Left ventricle myocardium inferior (tissue), 1 donor: ENCODE data around the gene MDH1. TPM values are rescaled to one million over a fixed set of nuclear protein-coding genes. Genes with fewer than 3 reads are reported as not detected.

ENCODE experiments used
- DNase-seq: peaks from one replicate; pipeline ENCODE4 v3.0.0-alpha.2; 2020
- H3K27ac ChIP-seq: fragments of 200-600 bp; replicated peaks from 2 replicates; pipeline ENCODE4 v1.8.0; 2021
- H3K27me3 ChIP-seq: fragments of 200-600 bp; 2 replicates; pipeline ENCODE4 v1.8.0; 2021; ENCODE audit warnings: low read depth
- H3K36me3 ChIP-seq: fragments of 200-600 bp; 2 replicates; pipeline ENCODE4 v1.8.0; 2021
- H3K4me1 ChIP-seq: fragments of 200-600 bp; 2 replicates; pipeline ENCODE4 v1.8.0; 2021
- H3K4me3 ChIP-seq: fragments of 200-600 bp; 2 replicates; pipeline ENCODE4 v1.8.0; 2021; ENCODE audit warnings: mild to moderate bottlenecking, moderate library complexity
- H3K9me3 ChIP-seq: fragments of 200-600 bp; replicated peaks from 2 replicates; pipeline ENCODE4 v1.8.0; 2021
- intact Hi-C: fragments of 100-400 bp; cut with micrococcal nuclease; formaldehyde crosslinking; loops from one replicate; pipeline ENCODE4 v1.11.0; 2022
- total RNA-seq: library from RNA; stranded (reverse); fragmentation: NEBNext Ultra II Directional; extraction: Animal tissue kit (Norgen Biotek cat#: 25700); gene quantifications from one replicate; pipeline ENCODE4 v1.2.1, GENCODE V29; 2021
- TF ChIP-seq, protein P1 (sequence below): fragments of 200-600 bp; IDR thresholded peaks from 2 replicates; pipeline ENCODE4 v1.8.0; 2021; ENCODE audit warnings: antibody characterized with exemption, mild to moderate bottlenecking, borderline replicate concordance
- donor health status: DM: no; HTN: yes; CAD: no; lungs with severe emphysema.

MDH1 gene
- total RNA-seq, 1 donor from 2014 or later: 1,481 TPM

DNA sequence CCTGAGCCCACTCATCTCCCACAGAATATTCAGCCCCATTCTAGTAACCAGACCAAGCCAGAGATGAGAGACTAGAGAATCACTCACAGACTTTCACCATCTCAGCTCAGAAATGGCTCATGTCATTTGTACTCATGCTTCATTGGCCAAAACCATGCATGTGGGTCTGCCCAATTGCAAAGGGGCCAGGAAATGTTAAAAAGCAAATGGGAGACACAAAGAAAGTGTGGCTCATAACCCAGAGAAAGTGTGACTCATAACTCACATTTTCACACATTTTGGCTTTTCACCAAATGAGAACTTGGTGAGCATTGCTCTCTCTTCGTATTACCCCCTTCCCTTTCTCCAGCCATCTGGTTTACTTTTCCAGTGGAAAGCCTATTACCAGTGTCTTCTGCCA is 66.2 kb downstream of the MDH1 start:
- intact Hi-C loops: no loop called here

More for the DNA sequence above, 66.2 kb downstream of the MDH1 start:
- no peak overlapping the region for H3K4me3 ChIP-seq
- no peak for DNase-seq
- no peak overlapping the region for H3K27ac ChIP-seq
- TF ChIP-seq, protein P1, sequence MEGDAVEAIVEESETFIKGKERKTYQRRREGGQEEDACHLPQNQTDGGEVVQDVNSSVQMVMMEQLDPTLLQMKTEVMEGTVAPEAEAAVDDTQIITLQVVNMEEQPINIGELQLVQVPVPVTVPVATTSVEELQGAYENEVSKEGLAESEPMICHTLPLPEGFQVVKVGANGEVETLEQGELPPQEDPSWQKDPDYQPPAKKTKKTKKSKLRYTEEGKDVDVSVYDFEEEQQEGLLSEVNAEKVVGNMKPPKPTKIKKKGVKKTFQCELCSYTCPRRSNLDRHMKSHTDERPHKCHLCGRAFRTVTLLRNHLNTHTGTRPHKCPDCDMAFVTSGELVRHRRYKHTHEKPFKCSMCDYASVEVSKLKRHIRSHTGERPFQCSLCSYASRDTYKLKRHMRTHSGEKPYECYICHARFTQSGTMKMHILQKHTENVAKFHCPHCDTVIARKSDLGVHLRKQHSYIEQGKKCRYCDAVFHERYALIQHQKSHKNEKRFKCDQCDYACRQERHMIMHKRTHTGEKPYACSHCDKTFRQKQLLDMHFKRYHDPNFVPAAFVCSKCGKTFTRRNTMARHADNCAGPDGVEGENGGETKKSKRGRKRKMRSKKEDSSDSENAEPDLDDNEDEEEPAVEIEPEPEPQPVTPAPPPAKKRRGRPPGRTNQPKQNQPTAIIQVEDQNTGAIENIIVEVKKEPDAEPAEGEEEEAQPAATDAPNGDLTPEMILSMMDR: no peak
- H3K4me1 ChIP-seq: no peaks in the 10 kb centered on the region
- H3K27me3 ChIP-seq: no peaks in the 10 kb centered on the region
- no peaks in the 10 kb centered on the region for H3K36me3 ChIP-seq
- H3K9me3 ChIP-seq: peaks cover 12% of the 10 kb centered on the region

Other genes starting within 250 kb of the MDH1 start
- 18.8 TPM for gene WDPCP, start 486 bp upstream of the MDH1 start, total RNA-seq